ENCODE results near the gene ACSL1. TPM values are rescaled to one million over a fixed set of nuclear protein-coding genes. Genes with fewer than 3 reads are reported as not detected.

Gene ACSL1
- total RNA-seq, 1 experiment from 2014 or later, result 3.5 TPM

DNA sequence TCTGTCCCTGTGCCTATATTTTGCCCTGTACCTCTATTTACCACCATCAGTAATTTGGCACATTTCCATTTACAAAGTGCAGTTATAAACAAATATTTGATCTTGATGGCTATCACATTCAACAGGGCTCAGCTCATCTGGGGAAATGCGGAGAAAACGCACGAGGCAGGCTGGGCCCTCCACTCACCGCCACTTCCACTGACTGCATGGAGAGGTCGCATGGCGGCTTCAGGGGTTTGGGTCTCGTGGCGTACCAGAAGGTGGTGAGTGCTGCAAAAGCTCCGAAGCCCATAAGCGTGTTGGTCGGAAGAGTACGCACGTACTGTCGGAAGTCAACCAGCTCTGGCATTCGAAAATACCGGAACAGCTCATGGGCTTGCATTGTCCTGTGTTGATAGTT is 22.6 kb downstream of the ACSL1 start:
- Histone ChIP-seq H2BK120ac (ENCODE audit: low read depth, low read length, poor library complexity, severe bottlenecking) (no peak overlapping the region), H2BK12ac (ENCODE audit: insufficient read length, low read depth, low read length) (no peak overlapping the region), H3K27ac (ENCODE audit: insufficient read length, low read depth, low read length) (no peak overlapping the region), H2AK5ac (ENCODE audit: insufficient read length, low read length) (no peak overlapping the region), H3K23me2 (ENCODE audit: insufficient read length, low read depth, low read length, poor library complexity, severe bottlenecking) (no peaks in the 10 kb centered on the region), H2BK5ac (ENCODE audit: insufficient read length, low read length) (no peak overlapping the region), H3K4ac (ENCODE audit: low read depth, low read length) (no peak overlapping the region), H3T11ph (ENCODE audit: low read length) (no peak overlapping the region), H3K27me3 (ENCODE audit: insufficient read depth, low read length) (no peaks in the 10 kb centered on the region), H2AFZ (ENCODE audit: low read length) (no peak overlapping the region), H2BK15ac (ENCODE audit: low read depth, low read length) (peak overlapping the region; percentile 81; the same call in 1 of the 2 replicates), H3K4me2 (ENCODE audit: insufficient read depth, insufficient read length, low read length) (no peak overlapping the region), H3K23ac (ENCODE audit: insufficient read length, low read depth, low read length) (no peak overlapping the region), H3K4me1 (ENCODE audit: insufficient read depth, low read length) (peaks cover 6% of the 10 kb centered on the region), H4K5ac (ENCODE audit: insufficient read length, low read depth, low read length) (no peak overlapping the region), H3K18ac (ENCODE audit: insufficient read length, low read depth, low read length) (no peak overlapping the region), H3K79me1 (ENCODE audit: insufficient read depth, low read depth, low read length, poor library complexity, severe bottlenecking) (no peaks in the 10 kb centered on the region), H3K79me2 (ENCODE audit: insufficient read depth, low read length) (no peaks in the 10 kb centered on the region), H3K9ac (ENCODE audit: extremely low read depth, insufficient read length, low read length) (no peak overlapping the region), H2BK20ac (ENCODE audit: low read depth, low read length, poor library complexity, severe bottlenecking) (no peak overlapping the region), H3K56ac (ENCODE audit: insufficient read length, low read depth, low read length) (no peak overlapping the region), H4K91ac (ENCODE audit: insufficient read length, low read depth, low read length) (no peak overlapping the region), H4K20me1 (ENCODE audit: control insufficient read depth, insufficient read depth, insufficient read length) (no peaks in the 10 kb centered on the region), H3K9me3 (ENCODE audit: control insufficient read depth, low read depth, low read length) (no peaks in the 10 kb centered on the region), H3K14ac (ENCODE audit: insufficient read depth, low read length) (no peak overlapping the region), H4K8ac (replicated peaks; ENCODE audit: insufficient read length, low read depth, low read length) (no peak overlapping the region)
- no peaks in the 10 kb centered on the region for H3K36me3 Mint-ChIP-seq (ENCODE audit: insufficient read depth in 1 of 3, low read depth in 3 of 3)
- no peaks in the 10 kb centered on the region for H3K9me3 Mint-ChIP-seq
- H3K4me3 Mint-ChIP-seq, result no peak overlapping the region
- peaks cover 10% of the 10 kb centered on the region for H3K27me3 Mint-ChIP-seq (ENCODE audit: low read depth)
- peaks cover 18 to 20% of the 10 kb centered on the region in 2 experiments for H3K4me1 Mint-ChIP-seq
- TF ChIP-seq, protein P1, sequence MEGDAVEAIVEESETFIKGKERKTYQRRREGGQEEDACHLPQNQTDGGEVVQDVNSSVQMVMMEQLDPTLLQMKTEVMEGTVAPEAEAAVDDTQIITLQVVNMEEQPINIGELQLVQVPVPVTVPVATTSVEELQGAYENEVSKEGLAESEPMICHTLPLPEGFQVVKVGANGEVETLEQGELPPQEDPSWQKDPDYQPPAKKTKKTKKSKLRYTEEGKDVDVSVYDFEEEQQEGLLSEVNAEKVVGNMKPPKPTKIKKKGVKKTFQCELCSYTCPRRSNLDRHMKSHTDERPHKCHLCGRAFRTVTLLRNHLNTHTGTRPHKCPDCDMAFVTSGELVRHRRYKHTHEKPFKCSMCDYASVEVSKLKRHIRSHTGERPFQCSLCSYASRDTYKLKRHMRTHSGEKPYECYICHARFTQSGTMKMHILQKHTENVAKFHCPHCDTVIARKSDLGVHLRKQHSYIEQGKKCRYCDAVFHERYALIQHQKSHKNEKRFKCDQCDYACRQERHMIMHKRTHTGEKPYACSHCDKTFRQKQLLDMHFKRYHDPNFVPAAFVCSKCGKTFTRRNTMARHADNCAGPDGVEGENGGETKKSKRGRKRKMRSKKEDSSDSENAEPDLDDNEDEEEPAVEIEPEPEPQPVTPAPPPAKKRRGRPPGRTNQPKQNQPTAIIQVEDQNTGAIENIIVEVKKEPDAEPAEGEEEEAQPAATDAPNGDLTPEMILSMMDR (conservative IDR thresholded peaks at IDR 0.05), result no peak
- WGBS (ENCODE audit: extremely low coverage, insufficient read length, low lambda C conversion rate), result no CpG with 5 or more reads among the region's 16 CpGs
- H3K27ac Mint-ChIP-seq, result no peak overlapping the region
- DNase-seq, result no peak
